Stimulated activated CD4-positive, alpha-beta T cell treated with anti-CD3 and anti-CD28 coated beads, TNF-alpha, amount 100 ng/mL, for 24 hours (primary cell): ENCODE results near the gene CTSZ.
"Not testable (repeated sequence)": the region's sequence is repeated elsewhere in the genome, so short reads cannot be mapped to it uniquely, and the experiment has no call there.

Experiments
- DNase-seq, 3 experiments: peaks; one replicate each; pipeline ENCODE4 v3.0.0-alpha.2; 2020; ENCODE audit warnings: low read depth in 3 of 3

CTSZ gene

GRCh38 chr20:59006864-59007664, at the start of gene CTSZ:
Gene CTSZ (minus strand): TSS chr20:59007254. CDS start chr20:59007128, 126 bp downstream.
- DNase-seq, result peak in 1 of 3 experiments; percentile 51

- DNase-seq, result no peak
These were observed 48.2 kb upstream of the CTSZ start for GRCh38 chr20:59055302-59055701.

GRCh38 chr20:59051666-59052185, 44.7 kb upstream of the CTSZ start:
- no peak for DNase-seq

GRCh38 chr20:59050437-59050836, 43.4 kb upstream of the CTSZ start:
- DNase-seq, result no peak

GRCh38 chr20:59048681-59049030, 41.6 kb upstream of the CTSZ start:
- DNase-seq, result no peak

GRCh38 chr20:59047938-59048680, 41.1 kb upstream of the CTSZ start:
- no peak for DNase-seq

- DNase-seq, result no peak
These were observed 39.8 kb upstream of the CTSZ start for GRCh38 chr20:59046862-59047261.

- no peak for DNase-seq
These were observed 37.7 kb upstream of the CTSZ start for GRCh38 chr20:59044796-59045195.

- DNase-seq, result no peak
These were observed 37.2 kb upstream of the CTSZ start for GRCh38 chr20:59044295-59044694.

- DNase-seq, result no peak
These were observed 36.6 kb upstream of the CTSZ start for GRCh38 chr20:59043698-59044097.

GRCh38 chr20:59042796-59043631, 36.0 kb upstream of the CTSZ start:
- DNase-seq, result peak; percentile 87 to 94 (median 92)

- no peak for DNase-seq
These were observed 35.2 kb upstream of the CTSZ start, which contains the start of gene PRELID3B for GRCh38 chr20:59042151-59042795. Gene PRELID3B (minus strand): TSS chr20:59042786. CDS start chr20:59042730, 56 bp downstream.

- DNase-seq, result not testable (repeated sequence)
These were observed 34.4 kb upstream of the CTSZ start for GRCh38 chr20:59041487-59041886.

GRCh38 chr20:59040667-59041066, 33.6 kb upstream of the CTSZ start:
- DNase-seq, result no peak

- no peak for DNase-seq
These were observed 32.2 kb upstream of the CTSZ start for GRCh38 chr20:59039233-59039632.

GRCh38 chr20:59037386-59037785, 30.3 kb upstream of the CTSZ start:
- DNase-seq, result no peak

- no peak for DNase-seq
These were observed 28.3 kb upstream of the CTSZ start for GRCh38 chr20:59035381-59035780.

GRCh38 chr20:59033616-59034165, 26.6 kb upstream of the CTSZ start:
- DNase-seq, result no peak

GRCh38 chr20:59033093-59033492, 26.0 kb upstream of the CTSZ start:
- DNase-seq, result no peak

GRCh38 chr20:59032713-59033059, 25.6 kb upstream of the CTSZ start:
- DNase-seq, result no peak
